Stimulated activated CD4-positive, alpha-beta T cell treated with anti-CD3 and anti-CD28 coated beads, Interleukin-4, amount 100 ng/mL, for 1 hour (primary cell): ENCODE results near the gene BEGAIN.

Source experiments
- DNase-seq: peaks from one replicate; pipeline ENCODE4 v3.0.0-alpha.2; 2020

Gene BEGAIN

DNA sequence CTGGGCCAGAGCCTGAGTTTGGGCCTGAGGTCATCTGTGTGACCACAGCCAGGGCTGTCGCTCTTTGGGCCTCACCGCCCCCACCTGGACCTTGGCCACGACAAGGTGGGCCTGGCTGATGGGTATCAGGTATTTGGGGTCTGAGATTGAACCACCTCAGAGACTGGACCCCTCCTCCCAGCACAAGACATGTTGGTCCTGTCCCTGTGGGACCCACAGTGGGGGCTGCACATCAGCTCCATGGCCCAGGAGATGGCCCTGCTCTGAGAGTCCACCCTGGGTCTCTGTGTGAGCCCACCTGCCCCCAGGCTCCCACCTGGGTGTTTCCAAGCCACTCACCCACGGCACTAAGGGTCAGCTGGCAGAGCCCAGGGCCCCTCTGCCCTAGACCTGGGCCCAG is 20.6 kb downstream of the BEGAIN start:
- no peak for DNase-seq

DNA sequence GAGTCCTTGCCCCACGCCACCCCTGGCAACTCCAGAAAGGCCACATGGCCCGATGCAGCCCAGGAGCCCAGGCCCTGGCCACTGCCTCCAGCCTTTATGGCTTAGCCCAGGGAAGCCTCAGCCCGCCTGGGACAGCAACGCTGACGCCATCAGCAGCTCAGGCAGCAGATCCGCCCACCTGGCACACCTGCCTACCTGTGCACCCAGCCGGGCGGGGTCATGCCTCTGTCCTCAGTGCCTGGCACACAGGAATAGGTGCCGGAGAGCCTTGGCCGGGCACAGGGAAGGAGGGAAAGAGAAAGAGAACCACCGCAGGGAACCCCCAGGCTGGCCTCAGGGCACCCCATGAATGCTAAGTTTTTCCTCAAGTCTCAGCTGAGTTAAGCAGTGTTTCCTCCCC is 21.1 kb downstream of the BEGAIN start:
- DNase-seq = no peak

DNA sequence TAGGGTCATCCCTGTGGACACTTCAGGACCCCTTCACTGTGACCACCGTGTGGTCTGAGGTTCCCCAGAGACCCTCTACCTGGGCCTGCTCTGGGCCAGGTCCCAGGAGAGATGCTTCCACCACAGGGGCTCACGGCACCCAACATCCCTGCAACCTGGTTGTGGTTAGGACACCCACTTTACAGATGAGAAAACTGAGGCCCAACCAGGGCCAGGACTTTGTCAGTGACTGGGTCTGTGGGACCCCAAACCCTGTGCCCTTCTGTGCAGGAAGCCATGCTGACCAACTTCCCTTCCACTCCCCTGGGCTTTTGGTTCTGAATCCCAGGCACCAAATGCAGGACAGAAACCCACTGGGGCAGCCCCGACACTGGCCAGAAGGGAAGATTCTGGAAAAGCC is 21.6 kb downstream of the BEGAIN start:
- no peak for DNase-seq

DNA sequence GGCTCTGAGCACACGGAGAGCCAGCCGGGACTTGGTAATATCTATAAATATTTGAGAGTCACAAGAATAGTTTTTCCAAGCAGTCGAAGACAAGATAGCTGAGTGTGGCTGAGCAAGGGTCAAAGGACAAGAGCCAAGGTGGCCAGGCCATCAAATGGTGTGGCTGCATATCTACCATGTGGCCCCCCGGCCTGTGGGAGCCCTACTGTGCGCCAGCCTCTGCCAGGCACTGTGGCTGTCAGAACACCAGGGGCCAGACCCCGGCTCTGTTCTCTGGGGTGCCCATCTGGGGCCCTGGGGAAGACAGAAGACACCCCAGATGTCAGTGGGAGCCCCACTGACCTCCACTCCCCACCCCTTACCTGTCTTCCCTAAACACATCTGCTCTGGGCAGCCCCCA is 22.7 kb downstream of the BEGAIN start:
- DNase-seq = no peak

DNA sequence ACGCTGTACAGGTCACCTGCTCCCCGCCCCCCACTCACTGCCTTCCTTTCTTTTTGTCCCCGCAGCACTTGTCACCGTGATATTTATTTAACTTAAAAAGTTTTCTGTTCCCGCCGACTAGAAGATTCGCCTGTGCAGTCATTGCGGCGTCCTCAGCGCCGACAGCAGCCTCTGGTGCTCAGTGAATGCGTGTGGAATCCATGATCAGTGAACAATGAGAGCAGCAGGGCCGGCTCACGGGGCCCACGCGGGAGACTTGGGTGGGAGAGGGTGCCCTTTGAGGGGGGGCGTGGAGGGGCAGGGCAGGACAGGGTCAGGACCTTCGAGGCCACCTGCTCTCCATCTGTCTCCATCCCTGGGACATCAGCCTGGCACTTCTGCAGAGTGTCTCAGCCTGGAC is 24.5 kb downstream of the BEGAIN start:
- no peak for DNase-seq

DNA sequence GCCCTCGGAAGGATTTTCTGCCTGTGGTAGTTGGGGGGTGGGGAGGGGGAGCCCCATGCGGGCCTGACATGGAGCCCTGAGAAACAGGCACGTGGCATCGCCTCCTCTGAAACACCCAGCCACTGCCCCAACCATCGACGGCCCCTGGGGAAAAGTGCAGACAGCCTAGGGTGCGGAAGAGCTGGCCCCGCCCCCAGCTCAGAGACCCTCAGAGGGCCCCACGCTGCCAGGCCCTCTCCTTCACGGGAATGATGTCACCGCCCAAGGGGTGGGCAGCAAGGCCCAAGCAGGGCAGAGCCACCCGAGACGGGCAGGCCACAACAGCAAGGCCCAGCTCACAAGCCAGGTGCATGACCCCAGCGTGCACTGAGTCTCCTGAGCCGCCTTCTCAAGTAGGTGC is 26.2 kb downstream of the BEGAIN start:
- DNase-seq = no peak

DNA sequence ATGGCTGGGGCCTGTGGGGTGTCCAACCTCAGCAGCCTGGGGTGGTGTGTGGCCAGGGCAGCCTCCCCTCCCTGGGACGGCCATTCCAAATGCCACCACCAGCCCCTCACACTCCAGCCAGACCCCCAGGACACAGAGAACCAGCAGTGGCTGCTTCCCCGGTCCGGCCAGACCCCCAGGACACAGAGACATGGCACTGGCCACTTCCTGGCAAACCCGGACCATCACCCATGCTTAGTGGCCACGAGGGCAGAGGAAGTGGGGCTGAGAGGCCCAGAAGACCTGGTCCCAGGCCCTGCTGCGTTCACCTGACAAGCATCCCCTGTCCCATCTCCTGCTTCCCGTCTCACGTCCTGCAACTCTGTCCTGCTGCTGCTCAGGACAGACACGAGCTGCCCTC is 26.7 kb downstream of the BEGAIN start:
- no peak for DNase-seq

DNA sequence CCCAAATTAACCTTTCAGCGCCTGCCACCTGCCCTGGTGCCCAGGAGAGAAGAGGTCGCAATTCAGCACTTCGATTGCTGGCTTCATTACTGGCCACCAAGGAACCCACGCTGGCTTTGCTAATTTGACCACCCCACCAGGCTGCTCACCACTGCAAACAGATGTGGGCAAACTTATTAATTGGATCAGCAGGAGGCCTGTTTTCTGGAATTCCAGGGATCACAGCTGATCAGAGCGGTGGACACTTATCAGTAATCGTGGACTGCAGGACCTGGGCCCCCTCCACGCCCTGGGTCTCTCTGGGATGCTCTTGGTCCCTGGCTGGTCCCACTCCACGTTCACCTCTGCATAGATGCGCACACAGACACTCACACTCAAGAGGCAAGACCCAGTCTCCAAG is 27.8 kb downstream of the BEGAIN start:
- no peak for DNase-seq

DNA sequence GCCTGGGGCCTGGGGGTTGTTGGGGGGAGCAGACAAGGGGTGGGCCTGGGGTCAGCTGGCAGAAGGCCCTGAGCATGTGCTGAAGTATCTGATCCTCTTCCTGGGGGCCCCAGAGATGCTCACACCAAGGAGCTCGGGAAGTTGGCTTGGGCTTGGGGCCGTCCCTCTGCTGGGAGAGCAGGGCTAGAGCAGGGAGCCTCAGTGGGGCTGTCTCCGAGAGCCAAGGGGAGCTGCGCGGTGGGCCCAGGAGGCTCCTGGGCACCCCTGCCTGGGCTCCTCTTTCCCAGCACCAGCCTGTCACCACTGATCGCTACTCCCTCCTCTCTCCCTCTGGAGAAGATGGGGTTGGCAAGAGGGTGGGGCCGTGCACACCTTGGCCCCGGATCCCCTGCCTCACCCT is 28.3 kb downstream of the BEGAIN start:
- DNase-seq = no peak

DNA sequence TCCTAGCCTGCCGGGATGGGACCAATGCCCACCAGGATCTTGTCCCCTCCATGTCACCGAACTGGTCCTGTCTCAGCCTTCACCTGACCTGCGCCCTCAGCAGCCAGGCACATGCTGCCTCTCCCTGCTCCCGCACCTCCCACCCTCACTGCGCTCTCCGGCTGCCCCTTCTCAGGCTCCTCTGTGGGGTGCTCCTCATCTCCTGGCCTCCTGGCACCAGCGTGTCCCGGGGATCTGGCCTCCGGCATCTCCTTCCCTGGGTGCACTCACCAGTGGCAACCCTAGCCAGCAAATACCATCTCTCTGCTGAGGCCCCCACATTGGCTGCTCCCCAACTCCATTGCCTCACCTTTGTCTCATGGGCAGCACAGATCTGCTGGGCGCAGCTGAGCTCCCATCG is 29.0 kb downstream of the BEGAIN start:
- DNase-seq = no peak

DNA sequence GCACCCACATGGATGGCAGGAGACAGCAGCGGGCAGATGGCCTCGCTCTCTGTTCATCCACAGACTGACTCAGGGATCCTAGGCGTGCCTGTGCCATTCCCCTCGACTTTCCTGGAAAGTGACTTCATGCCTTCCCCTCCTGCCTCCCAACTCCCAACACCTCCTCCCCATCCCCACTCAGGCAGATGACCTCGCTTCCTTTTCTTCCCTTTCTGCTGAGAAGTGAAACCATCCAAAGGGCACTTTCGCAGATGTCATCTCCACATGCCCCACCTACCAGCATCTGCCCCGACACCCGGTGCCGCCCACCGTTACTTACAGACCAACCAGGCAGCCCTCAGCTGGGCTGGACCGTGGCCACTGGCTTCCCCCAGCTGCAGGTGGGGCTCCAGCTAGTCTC is 29.6 kb downstream of the BEGAIN start:
- no peak for DNase-seq

DNA sequence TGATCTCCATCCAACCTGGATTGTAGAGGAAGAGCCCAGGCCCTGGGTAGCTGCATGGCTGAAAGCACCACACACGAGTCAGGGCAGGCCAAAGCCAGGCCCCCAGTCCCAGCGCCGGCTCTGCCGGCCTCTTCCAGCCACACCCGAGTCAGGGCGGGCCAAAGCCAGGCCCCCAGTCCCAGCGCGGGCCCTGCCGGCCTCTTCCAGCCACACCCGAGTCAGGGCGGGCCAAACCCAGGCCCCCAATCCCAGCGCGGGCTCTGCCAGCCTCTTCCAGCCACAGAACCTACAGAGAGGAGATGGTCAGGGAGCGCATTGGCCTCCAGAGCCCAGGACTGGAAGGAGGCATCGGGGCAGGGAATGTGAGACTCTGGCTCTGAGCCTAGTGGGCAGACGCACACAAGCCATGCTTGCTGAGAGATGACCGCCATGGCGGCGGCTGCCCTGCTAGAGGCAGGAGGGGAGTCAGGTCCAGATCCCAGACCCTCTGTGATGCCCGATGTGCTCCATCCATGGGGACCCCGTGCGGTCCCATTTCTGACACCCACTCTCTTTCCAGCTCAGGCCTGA is 30.2 kb downstream of the BEGAIN start:
- no peak for DNase-seq

DNA sequence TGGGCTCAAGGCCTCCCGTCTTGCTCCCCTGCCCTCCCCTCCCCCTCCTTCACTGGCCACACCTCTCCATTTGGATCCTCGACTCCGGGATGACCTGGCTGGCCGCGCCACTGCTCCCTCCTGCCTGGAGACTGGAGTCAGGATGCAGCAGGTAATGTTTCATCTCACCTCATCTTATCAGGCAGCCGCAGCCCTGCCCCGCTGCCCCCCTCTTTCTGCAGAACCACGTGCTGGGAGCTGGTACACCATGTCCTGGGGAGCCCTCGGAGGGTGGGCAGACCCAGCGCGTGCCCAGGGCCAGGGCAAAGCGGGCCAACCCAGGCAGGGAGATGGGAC is 31.1 kb downstream of the BEGAIN start:
- DNase-seq = no peak

DNA sequence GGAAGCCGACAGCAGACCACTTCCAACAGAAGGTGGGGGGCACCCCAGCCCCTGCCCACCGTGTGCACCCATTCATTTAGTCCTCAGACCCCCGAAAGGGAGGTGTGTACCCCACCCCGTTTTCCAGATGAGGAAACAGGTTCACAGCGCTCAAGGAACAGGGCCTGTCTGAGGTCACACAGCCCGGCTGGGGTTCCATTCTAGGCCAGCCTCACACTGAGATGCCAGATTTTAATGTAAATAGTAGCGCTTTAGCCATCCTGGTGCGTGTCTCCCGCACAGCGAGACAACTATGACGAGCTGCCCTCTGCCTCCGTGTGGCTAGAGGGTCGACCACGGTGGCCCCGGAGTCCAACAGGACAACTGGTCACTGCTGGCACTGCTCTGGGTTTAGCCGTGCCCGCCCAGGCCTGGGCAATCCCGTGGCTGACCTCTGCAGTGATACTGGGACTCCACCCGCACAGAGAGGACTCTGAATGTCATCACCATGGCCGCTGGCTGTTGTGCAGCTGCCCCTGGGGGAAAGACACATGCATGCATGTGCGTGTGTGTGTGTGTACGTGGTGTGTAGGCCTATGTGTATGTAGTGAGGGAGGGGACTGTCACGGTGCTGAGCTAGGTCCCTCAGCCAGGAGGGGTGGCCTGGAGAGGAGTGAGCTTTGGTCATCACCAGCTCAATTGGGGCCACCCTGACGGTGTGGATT is 31.6 kb downstream of the BEGAIN start:
- no peak for DNase-seq

DNA sequence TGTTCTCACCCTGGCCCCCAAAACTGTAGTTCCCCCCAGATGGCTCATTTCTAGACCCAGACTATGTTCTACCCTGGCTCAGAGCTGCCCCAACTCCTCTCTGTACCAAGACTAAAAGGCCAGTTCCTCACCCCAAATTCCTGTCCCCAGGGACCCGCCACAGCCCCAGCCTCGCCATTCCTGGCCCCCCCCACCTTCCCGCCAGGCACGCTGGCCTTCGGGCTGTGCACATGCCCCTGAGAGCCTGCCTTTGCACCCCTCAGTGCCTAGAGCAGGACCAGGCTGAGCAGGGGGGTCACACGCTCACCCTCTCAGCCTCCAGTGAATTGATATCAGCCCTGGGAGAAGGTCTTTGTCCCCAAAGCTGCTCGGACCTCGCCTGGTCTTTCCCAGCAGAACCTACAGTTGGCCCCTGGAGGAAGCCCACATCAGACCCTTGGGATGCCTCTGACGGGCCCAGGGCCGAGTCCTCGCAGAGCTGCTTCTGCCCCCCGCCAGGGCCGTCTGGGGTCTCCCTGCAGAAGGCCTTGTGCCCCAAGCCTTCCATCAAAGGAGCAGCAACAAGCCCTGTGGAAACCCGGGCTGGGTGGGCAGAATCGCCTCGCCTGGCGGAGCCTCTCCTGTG is 32.4 kb downstream of the BEGAIN start:
- DNase-seq = no peak

DNA sequence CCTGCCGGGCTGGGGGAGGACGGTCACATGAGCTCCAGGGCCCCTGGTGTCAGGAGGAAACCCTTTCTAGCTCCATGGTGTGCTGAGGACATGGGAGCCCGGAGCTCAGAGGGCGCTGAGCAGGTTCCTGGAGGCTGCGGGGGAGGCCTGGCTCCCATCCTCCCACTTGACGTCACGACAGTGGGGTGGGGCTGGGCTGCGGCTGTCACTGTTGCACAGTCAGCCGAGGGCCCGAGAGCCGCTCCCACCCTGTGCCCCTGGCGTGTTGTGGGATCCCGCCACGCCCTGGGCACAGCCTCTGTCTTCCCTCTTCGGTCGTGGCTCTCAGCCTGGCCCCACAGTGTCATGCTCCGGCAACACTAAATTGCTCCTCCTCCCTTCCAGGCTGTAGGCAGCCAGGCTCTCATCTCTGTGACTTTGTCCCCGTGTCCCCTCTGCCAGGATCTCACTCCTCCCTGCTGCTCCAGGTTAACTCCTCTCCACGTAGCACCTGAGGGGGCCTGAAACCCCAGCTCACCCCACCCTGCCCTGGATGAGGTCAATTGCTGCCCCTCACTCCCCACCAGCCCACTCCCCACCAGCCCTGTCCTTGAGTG is 33.0 kb downstream of the BEGAIN start:
- no peak for DNase-seq

DNA sequence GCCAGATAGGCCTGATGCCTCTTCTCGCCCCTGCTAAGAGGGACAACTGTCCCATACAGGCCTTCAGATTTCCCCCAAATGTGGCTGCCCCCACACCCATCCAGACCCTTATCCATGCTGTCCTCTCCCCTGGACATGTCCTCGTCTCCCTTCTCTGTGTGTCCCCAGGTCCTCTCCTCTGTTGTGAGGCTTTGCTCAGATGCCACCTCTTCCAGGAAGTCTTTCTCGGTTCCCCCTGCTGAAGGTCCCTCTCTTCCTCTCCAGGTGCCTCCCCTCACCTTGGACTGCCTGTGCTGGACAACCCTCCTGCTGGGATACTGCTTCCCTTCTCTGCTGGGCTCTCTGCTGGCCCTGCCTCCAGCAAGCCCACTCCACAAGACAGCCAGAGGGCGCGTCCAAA is 33.7 kb downstream of the BEGAIN start:
- no peak for DNase-seq

DNA sequence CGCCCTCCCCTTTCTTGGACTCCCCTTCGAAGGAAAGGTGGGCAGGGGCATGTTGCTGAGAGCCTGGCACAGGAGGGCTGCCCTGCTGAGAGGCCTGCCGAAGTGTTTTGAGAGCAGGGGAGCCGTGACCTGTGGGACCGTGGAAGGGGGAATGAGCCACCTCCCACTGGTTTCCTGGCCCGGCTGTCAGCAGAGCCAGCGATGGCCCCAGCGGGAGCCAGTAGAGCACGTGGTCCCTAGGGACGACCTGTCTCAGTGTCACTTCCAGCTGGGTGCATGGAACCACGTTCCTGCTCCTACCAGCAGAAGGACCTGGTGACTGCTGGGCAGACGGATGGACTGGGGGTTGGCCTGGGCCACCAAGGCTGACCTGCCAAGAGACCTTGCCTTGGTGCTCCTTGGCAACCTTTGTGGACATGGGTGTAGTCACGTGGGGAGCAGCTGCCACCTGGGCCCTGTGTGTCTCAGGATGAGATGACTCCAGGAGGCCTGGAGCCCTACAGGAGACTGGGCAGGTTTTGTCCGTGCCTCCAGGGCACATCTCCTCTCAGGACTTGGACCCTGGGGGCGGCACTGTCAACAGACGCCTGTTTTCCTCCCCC is 34.6 kb downstream of the BEGAIN start:
- no peak for DNase-seq

DNA sequence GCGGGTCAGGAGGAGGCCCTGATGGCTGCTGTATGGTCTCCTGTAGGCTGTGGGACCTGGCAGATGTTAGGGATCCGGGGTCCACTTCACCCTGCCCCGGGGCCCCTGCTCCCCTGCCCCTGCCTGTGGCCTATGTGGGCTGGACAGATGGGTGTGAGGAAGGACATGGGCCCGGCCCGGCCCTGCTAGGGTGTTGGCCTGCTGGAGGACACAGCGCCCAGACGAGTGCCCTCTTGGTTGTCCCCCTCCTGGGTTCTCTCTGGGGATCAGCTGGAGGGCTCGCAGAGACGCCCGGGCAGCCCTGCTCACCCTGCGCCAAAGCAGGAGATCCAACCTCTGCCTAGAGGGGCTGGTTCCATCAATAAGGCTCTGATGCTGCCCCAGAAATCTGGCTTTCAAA is 36.2 kb downstream of the BEGAIN start:
- no peak for DNase-seq

DNA sequence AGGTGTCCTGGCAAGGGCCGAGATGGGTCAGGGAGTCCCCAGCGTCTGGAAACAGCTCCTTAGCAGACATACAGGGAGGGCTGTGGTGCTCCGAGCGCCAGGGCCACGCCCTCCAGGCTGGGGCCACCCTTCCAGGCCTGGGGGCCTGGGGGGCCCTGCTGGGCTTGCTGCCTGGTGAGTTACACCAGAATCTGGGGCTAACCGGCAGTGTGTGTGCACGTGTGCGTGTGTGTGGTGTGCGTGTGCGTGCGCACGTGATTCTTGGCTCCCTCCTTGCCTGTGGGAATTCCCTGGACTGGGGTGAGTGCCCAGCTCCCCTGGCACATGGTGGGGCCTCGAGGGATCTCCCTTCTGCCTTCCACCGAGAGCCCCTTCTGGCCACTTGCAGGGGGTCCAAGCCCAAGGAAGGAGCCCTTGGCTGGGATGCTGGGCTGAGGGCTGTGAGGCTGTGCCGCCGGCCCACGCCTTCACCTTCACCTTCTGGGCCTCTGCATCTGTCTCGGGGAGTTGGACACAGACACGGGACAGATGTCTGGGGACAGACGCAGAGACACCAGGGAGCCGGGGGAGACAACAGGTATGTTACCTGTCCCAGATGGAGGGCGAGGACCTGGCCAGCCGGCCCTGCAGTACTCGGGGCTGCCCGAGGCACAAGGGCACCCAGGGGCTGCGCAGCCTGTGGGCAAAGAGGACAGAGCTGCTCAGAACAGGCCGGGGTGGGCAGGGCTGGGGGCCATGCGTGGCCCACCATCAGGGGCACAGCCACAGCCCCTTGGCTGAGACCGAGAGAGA is 37.2 kb downstream of the BEGAIN start:
- DNase-seq = no peak

DNA sequence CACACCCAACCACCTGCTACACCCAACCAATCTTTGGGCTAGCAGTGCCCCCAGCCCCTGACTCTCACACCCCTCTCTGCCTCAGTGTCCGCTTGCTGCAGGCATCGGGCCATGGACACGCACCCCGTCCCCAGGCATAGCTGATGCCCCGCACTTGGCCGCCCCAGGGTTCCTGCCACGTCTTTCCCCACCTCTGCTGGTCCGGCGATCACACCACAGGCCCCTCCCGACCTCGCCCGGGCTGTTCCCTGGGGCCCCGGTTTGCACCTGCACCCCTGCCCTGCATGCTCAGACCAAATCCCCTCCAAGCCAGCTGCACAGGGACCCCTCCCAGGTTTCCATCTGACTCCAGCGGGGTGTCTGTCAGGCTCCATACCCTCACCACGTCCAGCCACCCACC is 38.3 kb downstream of the BEGAIN start:
- DNase-seq = no peak

DNA sequence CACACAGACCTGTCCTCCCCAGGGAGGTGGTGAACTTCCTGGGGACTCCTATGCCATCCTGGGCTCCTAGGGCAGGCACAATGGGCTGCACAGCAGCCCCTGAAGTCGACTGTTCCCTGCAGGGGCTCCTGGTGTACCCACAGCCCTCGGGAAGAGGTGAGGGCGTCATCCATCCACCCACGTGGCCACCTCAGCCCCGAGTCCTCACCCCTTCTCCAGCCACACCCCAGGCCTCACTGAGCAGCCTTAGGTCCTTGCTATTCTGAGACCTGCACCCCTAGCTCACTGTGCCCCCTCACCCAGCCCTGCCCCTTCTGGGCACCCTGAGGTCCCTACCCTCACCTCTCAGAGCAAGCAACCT is 38.9 kb downstream of the BEGAIN start:
- no peak for DNase-seq

DNA sequence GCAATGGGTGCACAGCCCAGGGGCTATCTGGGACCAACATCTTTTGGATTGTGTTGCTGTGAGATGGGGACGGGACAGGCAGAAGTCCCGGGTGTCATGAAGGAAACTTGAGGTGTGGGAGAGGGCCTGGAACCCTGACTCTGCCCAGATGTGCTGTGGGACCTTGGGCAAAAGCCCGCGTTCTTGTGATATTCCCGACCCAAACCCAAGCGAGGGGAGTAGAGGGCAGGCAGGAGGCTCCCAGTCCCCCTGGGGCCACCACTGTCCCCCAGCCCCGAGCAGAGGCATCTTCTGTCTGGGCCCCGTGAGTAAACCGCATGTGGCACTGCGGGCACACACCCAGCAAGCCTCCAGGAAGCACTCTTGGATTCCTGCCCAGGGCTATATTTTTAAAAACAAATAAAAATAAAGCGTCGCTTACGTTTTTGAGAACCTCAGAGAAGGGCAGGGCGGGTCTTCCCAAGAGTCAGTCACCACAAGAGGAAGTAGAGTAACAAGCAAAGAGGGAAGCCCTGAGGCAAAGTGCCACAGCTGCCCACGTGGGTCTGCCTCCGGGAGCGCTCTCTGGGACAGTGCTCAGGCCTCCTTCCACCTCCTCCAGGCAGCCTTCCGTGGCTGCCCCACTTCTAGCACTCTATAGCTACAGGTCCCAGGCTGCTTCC is 39.5 kb downstream of the BEGAIN start:
- peak; percentile 30 for DNase-seq
